IPS-18a (cell line): ENCODE measurements around the gene RNF31.

Experiments
- H3K27ac ChIP-seq: one replicate; pipeline ENCODE4 v1.5.1; 2013; ENCODE audit warnings: low read length
- H3K27me3 ChIP-seq: one replicate; pipeline ENCODE4 v1.6.1; 2013; ENCODE audit warnings: mild to moderate bottlenecking, low read length; ENCODE audit not compliant: control insufficient read depth, insufficient read depth
- H3K36me3 ChIP-seq: one replicate; pipeline ENCODE4 v1.6.1; 2013; ENCODE audit warnings: low read depth, low read length; ENCODE audit not compliant: control insufficient read depth
- H3K4me1 ChIP-seq: one replicate; pipeline ENCODE4 v1.6.1; 2013; ENCODE audit warnings: low read depth, low read length; ENCODE audit not compliant: control insufficient read depth
- H3K4me3 ChIP-seq: one replicate; pipeline ENCODE4 v1.5.1; 2013; ENCODE audit warnings: low read length
- H3K9ac ChIP-seq: one replicate; pipeline ENCODE4 v1.6.1; 2013; ENCODE audit warnings: mild to moderate bottlenecking, low read length, moderate library complexity
- H3K9me3 ChIP-seq: one replicate; pipeline ENCODE4 v1.6.1; 2013; ENCODE audit warnings: low read depth, low read length; ENCODE audit not compliant: control insufficient read depth

RNF31 gene

DNA sequence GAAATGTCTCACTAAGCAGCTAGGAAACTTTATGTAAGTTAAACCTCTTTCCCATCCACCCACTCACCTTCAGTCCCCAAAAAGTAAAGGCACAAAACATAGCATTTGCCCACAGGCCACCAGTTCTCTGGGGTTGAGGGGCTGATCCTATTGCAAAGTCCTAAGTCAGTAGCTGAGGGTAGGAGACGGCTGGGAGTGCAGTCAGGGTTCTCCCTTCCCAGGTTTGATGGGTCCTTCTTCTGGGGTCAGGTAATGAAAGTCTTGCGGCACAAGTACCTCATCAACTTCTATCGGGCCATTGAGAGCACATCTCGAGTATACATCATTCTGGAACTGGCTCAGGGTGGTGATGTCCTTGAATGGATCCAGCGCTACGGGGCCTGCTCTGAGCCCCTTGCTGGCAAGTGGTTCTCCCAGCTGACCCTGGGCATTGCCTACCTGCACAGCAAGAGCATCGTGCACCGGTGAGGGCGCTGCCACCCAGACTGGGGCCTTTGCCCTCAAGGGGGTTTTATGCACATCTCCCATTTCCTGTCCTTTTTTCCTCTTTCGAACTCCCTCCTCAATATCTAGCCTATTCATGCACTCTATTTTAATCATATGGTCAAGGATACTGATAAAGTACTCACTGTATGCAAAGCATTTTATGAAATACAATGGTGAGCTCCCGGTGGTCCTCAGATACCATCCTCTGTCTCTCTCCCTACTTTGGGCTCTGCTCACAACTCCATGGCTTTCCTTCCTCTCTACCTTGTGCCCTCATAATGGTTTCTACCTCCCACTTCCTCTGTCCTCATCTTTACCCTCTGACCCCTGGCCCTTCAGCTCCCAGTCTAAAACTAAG, 59.2 kb downstream of the RNF31 start:
- Histone ChIP-seq H3K4me1 (peaks cover 6% of the 10 kb centered on the region), H3K27ac (no peak overlapping the region), H3K9me3 (no peaks in the 10 kb centered on the region), H3K9ac (no peak overlapping the region), H3K4me3 (no peak overlapping the region), H3K27me3 (no peaks in the 10 kb centered on the region), H3K36me3 (peaks cover 56% of the 10 kb centered on the region)

- Histone ChIP-seq H3K4me1 (peaks cover 6% of the 10 kb centered on the region), H3K9ac (no peak overlapping the region), H3K36me3 (peaks cover 59% of the 10 kb centered on the region), H3K27ac (no peak overlapping the region), H3K9me3 (no peaks in the 10 kb centered on the region), H3K27me3 (no peaks in the 10 kb centered on the region), H3K4me3 (no peak overlapping the region)
Measured at GRCh38 chr14:24207104-24207551, 59.8 kb downstream of the RNF31 start.

GRCh38 chr14:24207625-24208024, 60.3 kb downstream of the RNF31 start:
- no peak overlapping the region for H3K27ac ChIP-seq
- H3K4me3 ChIP-seq: no peak overlapping the region
- H3K4me1 ChIP-seq: peaks cover 6% of the 10 kb centered on the region
- no peaks in the 10 kb centered on the region for H3K27me3 ChIP-seq
- H3K9me3 ChIP-seq: no peaks in the 10 kb centered on the region
- no peak overlapping the region for H3K9ac ChIP-seq
- H3K36me3 ChIP-seq: peaks cover 59% of the 10 kb centered on the region
